Ammon's horn (tissue), 1 donor: ENCODE results near the gene PCP4L1.
"Not testable (repeated sequence)": the region's sequence is repeated elsewhere in the genome, so short reads cannot be mapped to it uniquely, and the experiment has no call there.

Experiments
- DNase-seq: peaks from one replicate; pipeline ENCODE4 v3.0.0-alpha.2; 2016; ENCODE audit warnings: low spot score

Gene PCP4L1

DNA sequence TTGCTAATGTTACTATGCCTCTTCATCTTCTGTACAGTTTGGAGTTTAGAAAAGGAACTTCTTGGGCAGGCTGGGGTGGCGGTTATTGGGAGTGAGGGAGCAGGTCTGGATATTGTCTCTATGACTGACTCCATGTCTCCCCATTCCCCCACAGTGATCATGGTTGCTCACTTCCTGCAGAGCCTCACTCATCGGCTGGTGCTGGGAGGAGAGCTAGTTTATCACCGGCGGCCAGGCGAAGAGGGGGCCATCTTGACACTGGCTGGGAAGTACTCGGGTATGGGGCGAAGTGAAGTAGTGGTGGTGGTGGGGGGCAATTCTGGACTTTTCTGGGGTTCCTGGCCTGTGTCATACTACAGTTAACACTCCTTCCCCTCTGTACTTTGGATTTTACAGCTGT, 30.5 kb upstream of the PCP4L1 start:
- no peak for DNase-seq

GRCh38 chr1:161229896-161230295, 28.6 kb upstream of the PCP4L1 start:
- no peak for DNase-seq

- no peak for DNase-seq
Measured at GRCh38 chr1:161230762-161231161, 27.8 kb upstream of the PCP4L1 start.

DNA sequence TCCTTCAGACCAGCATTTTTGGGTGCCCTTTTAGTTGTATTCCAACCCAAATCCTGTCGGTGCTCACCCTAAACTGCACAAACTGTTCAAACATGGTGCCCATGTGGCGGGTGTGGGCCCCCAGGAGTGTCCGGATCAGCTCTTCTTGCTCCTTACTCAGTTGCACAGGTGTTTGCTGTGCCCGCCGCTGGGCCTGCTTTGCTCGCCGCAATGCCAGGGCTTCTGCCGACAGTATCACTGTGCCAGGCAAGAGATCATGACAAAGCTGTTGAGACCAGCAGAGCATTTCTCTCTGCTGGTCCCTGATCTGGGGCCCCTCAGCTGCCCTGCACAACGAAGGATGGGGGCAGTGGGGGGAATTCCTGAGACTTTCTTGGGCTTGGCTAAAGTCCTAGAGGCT, 25.4 kb upstream of the PCP4L1 start:
- no peak for DNase-seq

- no peak for DNase-seq
Measured at GRCh38 chr1:161235957-161236775, 22.4 kb upstream of the PCP4L1 start.

GRCh38 chr1:161238039-161238473, 20.5 kb upstream of the PCP4L1 start, which contains the start of gene NR1I3:
NR1I3 (minus strand) TSS chr1:161238203; CDS start chr1:161236565, 1,638 bp downstream.
- DNase-seq = peak; percentile 28

DNA sequence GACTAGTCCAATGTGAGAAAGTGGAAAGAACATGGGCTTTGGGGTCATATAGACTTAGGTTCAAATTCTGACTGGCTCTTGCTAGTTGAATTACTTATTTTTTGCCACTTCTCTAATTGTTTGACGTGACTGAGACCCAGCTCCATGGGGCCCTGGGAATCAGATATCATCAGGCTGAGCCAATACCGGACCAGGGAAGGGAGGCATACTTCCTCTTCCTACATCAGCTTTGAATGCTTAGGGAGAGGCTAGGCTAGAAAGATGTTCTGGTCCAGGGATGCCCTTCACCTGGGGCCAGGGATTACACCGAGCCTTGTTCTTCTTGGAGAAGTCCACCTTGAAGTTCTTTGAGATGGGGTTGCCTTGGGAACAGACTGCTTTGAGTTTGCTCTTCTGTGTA, 16.9 kb upstream of the PCP4L1 start:
- DNase-seq = no peak

DNA sequence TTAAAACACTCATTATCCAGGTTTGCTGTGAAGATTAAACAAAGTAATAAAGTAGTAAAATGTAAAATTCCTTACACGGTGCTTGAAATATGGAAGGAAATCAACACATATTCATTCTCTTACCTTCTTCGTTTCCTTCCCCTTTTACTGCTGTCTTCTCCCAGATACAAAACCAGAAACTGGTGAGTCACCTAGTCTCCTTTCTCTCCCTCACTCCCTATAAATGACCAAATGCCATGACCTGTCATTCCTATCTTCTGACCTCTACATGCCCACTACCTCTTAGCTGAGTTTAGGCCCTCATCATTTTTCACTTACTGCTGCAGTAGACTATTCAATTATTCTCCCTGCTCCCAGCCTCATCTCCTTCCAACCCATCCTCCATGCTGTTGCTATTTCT, 16.2 kb upstream of the PCP4L1 start:
- DNase-seq = no peak

GRCh38 chr1:161244888-161245287, 13.7 kb upstream of the PCP4L1 start:
- DNase-seq = no peak

DNA sequence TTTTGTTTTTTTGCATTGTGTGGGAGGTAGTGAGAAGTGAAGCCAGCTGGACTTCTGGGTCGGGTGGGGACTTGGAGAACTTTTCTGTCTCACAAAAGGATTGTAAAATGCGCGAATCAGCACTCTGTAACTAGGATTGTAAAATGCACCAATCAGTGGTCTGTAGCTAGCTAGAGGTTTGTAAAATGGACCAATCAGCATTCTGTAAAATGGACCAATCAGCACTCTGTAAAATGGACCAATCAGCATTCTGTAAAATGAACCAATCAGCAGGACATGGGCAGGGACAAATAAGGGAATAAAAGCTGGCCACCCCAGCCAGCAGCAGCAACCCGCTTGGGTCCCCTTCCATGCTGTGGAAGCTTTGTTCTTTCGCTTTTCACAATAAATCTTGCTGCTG, 8.4 kb upstream of the PCP4L1 start:
- DNase-seq = not testable (repeated sequence)

DNA sequence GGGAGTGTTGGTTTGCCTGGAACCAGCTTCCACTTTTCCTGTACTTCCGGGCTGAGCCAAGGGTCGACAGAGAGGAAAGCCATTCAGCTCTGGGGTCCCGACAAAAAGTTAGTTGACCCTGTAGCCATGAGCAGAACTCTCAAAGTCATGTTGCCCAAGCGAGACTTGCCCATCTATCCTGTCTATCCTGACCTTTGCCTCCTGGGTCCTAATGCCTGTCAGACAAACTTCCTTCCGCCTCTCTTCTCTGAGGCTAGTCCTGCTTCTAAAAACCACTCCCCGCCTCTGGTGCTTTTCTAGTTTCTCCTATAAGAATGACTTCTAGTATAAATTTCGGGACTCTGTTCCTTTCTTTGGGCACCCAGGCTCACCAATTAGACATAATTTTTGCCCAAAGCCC, 7.7 kb upstream of the PCP4L1 start:
- DNase-seq = no peak

DNA sequence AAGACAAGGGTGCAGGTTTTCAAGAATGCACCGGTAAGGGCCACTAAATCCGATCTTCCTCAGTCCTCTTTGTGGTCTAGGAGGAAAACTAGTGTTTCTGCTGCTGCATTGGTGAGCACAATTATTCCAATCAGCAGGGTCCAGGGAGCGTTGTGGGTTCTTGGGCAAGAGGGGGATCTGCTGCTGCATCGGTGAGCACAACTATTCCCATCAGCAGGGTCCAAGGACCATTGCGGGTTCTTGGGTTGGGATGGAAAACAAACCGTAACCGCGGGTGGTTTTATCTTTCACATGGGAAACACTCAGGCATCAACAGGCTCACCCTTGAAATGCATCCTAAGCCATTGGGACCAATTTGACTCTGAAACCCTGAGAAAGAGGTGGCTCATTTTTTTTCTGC, 7.0 kb upstream of the PCP4L1 start:
- DNase-seq = no peak

GRCh38 chr1:161255302-161255701, 3.2 kb upstream of the PCP4L1 start:
- not testable (repeated sequence) for DNase-seq

DNA sequence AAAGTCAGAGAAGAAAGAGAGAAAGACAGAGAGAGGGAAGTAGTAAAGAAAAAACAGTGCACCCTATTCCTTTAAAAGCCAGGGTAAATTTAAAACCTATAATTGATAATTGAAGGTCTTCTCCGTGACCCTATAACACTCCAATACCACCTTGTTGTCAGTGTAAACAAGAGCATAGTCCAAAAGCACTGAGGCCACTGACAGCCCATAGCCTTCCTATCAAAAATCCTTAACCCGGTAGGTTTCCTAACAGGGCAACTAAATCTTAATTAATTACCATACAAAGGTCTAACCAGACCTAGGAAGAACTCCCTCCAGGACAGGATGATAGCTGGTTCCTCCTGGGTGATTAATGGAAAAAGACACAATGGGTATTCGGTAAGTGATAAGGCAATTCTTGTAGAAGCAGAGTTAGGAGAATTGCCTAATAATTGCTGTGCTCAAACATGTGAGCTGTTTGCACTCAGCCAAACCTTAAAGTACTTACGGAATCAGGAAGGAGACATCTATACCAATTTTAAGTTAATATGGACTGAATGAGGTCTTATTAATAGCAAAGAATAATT, 2.5 kb upstream of the PCP4L1 start:
- DNase-seq = not testable (repeated sequence)

DNA sequence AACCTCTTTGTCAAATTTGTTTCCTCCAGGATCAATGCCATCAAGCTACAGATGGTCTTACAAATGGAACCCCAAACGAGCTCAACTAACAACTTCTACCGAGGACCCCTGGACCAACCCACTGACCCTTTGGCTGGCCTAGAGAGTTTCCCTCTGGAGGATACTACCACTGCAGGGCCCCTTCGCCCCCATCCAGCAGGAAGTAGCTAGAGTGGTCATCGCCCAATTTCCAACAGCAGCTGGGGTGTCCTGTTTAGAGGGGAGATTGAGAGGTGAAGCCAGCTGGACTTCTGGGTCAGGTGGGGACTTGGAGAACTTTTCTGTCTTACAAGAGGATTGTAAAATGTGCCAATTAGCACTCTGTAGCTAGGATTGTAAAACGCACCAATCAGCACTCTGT, 1.4 kb upstream of the PCP4L1 start:
- DNase-seq = not testable (repeated sequence)

GRCh38 chr1:161259345-161259702, 779 bp downstream of the PCP4L1 start:
- no peak for DNase-seq

GRCh38 chr1:161259765-161260164, 1.2 kb downstream of the PCP4L1 start:
- DNase-seq = no peak

DNA sequence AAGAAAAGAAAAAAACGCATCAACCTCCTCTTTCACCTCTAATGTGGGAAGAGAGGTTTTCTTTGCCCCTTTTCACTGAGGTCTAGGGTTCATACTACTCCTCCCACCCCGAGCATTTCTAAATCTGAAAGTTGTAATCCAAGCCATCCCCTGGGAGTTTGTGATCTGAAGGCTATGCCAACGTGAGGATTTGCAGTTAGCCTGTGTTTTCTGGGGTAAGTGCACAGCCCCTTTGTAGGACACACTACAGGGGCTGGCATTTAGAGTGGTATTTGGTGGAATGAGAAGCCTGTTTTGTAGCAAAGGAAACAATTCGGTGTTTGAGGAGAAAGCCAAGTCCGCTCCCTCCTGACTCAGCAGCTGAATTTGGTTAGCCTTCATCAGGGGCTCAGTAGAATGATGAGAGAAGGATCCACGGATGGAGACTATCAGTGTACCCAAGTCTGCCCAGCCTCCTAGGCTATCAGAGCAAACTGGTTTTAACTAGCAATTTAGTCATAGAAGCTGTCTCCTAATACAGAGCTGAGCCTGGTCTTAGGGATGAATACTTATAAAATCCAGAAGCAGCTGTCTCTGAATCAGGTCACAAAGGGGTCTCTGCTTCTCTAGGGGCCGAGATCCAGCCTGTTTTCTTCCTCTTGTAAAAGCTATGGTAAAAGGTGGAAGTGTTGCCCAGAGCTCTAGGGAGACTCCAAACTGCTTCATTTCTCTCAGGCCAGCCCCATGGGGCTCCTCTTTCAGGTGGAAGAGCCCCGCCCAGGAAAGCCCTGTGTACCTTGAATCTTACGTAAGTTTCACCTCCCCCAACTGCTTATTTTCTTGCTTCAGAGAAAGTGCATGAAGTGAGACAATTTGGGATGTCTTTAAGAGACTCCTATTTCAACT, 2.1 kb downstream of the PCP4L1 start:
- DNase-seq = no peak

DNA sequence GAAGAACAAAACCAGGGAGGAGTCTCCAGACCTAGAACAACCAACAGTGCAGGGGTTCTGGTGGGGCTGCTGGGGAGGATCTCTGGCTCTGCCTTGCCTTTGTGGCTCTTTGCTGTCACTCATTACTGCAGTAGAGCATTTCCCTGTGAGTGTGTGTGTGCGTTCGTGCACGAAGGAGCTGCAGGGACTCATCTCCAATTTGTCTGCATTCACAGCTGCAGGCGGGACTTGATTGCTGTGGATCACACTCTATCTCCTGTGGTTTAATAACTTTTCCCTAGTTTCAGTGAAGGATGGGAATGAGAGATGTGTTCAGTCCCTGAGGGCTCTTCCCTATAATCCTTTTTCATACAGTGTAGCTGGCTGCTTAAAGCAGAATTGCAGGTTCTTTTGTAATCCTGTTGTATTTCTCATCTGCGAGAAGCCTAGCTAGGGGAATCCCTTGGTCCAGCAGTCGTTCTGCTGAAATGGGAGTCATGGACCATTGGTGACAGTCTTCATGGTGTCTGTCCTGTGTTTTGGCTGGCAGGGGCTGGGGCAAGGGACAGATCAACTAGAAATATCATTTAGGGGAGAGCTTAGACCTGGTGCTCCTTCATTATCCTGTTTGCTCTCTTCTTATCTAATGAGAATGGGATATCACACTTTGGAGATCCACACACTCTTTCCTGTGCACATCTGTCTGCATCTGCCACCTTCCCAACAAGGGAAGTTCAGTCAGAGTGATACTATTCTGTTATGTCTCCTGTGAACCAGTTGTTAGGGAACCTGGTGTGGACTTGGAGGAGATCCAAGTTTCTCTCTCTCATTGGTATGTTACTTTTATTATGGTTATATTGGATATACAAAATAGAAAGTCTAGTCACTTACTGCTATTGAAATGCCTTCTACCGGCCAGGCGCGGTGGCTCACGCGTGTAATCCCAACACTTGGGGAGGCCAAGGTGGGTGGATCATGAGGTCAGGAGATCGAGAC, 3.0 kb downstream of the PCP4L1 start:
- no peak for DNase-seq

GRCh38 chr1:161265305-161265704, 6.8 kb downstream of the PCP4L1 start:
- no peak for DNase-seq

- no peak for DNase-seq
Measured at GRCh38 chr1:161266202-161266601, 7.7 kb downstream of the PCP4L1 start.

DNA sequence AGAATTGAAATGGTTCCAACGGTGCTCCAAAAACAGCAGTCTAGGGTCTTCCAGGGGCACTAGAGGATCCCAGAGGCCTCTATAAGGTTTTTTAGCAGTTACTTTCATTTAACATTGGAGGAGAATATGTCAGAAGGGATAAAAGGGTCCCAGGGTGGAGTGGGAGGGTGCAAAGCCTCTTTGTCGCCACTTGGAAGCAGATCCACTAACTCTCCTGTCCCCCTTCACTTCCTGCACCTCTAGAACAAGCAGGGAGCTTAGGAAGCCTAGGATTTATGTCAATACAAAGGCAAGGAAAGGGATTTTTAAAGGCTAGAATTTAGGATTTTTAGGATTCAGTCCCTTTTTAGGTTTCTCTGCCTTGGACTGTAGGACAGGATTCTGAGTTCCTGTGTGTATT, 8.3 kb downstream of the PCP4L1 start:
- no peak for DNase-seq
